GM21619 (cell line): ENCODE data around the gene CELF1.

ENCODE experiments used
- ATAC-seq: cut with Tn5 transposase; IDR thresholded peaks from one replicate; pipeline ENCODE4 v1.9.1; 2021; ENCODE audit not compliant: unreplicated experiment

Gene CELF1

GRCh38 chr11:47451436-47451835 lies 101.5 kb downstream of the CELF1 start:
- no peak for ATAC-seq

GRCh38 chr11:47449541-47449940 lies 103.4 kb downstream of the CELF1 start:
- ATAC-seq = no peak

- no peak for ATAC-seq
Observed at GRCh38 chr11:47448566-47449427, 104.1 kb downstream of the CELF1 start, which contains the start of gene RAPSN. Gene RAPSN, minus strand, starts transcription at chr11:47449136. Its CDS starts 172 bp downstream, at chr11:47448964.

- ATAC-seq = no peak
Observed at GRCh38 chr11:47447906-47448305, 105.0 kb downstream of the CELF1 start.

- no peak for ATAC-seq
Observed at GRCh38 chr11:47446833-47447232, 106.1 kb downstream of the CELF1 start.

GRCh38 chr11:47445840-47446239 lies 107.1 kb downstream of the CELF1 start:
- no peak for ATAC-seq

- no peak for ATAC-seq
Observed at GRCh38 chr11:47443817-47444216, 109.1 kb downstream of the CELF1 start.

GRCh38 chr11:47443028-47443700 lies 109.8 kb downstream of the CELF1 start:
- no peak for ATAC-seq

GRCh38 chr11:47442514-47442913 lies 110.4 kb downstream of the CELF1 start:
- no peak for ATAC-seq

- no peak for ATAC-seq
Observed at GRCh38 chr11:47441421-47441820, 111.5 kb downstream of the CELF1 start.

GRCh38 chr11:47440054-47440476 lies 112.9 kb downstream of the CELF1 start:
- no peak for ATAC-seq

- no peak for ATAC-seq
Observed at GRCh38 chr11:47438721-47439120, 114.2 kb downstream of the CELF1 start.

- no peak for ATAC-seq
Observed at GRCh38 chr11:47437746-47438418, 115.0 kb downstream of the CELF1 start.

GRCh38 chr11:47437218-47437745 lies 115.7 kb downstream of the CELF1 start:
- ATAC-seq = no peak

- ATAC-seq = no peak
Observed at GRCh38 chr11:47436726-47437125, 116.2 kb downstream of the CELF1 start.

GRCh38 chr11:47435687-47436086 lies 117.2 kb downstream of the CELF1 start:
- no peak for ATAC-seq

GRCh38 chr11:47434011-47434786 lies 118.7 kb downstream of the CELF1 start:
- no peak for ATAC-seq

- ATAC-seq = no peak
Observed at GRCh38 chr11:47433157-47433556, 119.8 kb downstream of the CELF1 start.

- no peak for ATAC-seq
Observed at GRCh38 chr11:47431356-47432083, 121.4 kb downstream of the CELF1 start.

- no peak for ATAC-seq
Observed at GRCh38 chr11:47430524-47430923, 122.4 kb downstream of the CELF1 start.
